ENCODE results near the gene TRPM5.

The TRPM5 gene

GRCh38 chr11:2406451-2406850 is 37.9 kb downstream of the TRPM5 start:
- no peak for DNase-seq (ENCODE audit: low read depth in 2 of 2)

GRCh38 chr11:2404735-2405196 is 39.5 kb downstream of the TRPM5 start:
- DNase-seq (ENCODE audit: low read depth in 2 of 2): no peak

GRCh38 chr11:2402890-2403645 is 41.2 kb downstream of the TRPM5 start:
- DNase-seq (ENCODE audit: low read depth in 2 of 2): no peak

- no peak for DNase-seq (ENCODE audit: low read depth in 2 of 2)
Measured at GRCh38 chr11:2402106-2402505, 42.2 kb downstream of the TRPM5 start.

GRCh38 chr11:2401436-2401984 is 42.8 kb downstream of the TRPM5 start:
- DNase-seq (ENCODE audit: low read depth in 2 of 2): no peak

- no peak for DNase-seq (ENCODE audit: low read depth in 2 of 2)
Measured at GRCh38 chr11:2400762-2401435, 43.4 kb downstream of the TRPM5 start.

- DNase-seq (ENCODE audit: low read depth in 2 of 2): peak; percentile 98 to 100
Measured at GRCh38 chr11:2400069-2400761, 44.1 kb downstream of the TRPM5 start, which contains the start of gene TSSC4. Gene TSSC4, plus strand, starts transcription at chr11:2400750. Its CDS starts 1,884 bp downstream, at chr11:2402634.

- no peak for DNase-seq (ENCODE audit: low read depth in 2 of 2)
Measured at GRCh38 chr11:2399488-2400068, 44.7 kb downstream of the TRPM5 start.

GRCh38 chr11:2398664-2399355 is 45.5 kb downstream of the TRPM5 start:
- no peak for DNase-seq (ENCODE audit: low read depth in 2 of 2)

- no peak for DNase-seq (ENCODE audit: low read depth in 2 of 2)
Measured at GRCh38 chr11:2397005-2397404, 47.3 kb downstream of the TRPM5 start.

GRCh38 chr11:2396471-2396870 is 47.8 kb downstream of the TRPM5 start:
- no peak for DNase-seq (ENCODE audit: low read depth in 2 of 2)

- DNase-seq (ENCODE audit: low read depth in 2 of 2): no peak
Measured at GRCh38 chr11:2395856-2396255, 48.5 kb downstream of the TRPM5 start.

- no peak for DNase-seq (ENCODE audit: low read depth in 2 of 2)
Measured at GRCh38 chr11:2395211-2395730, 49.0 kb downstream of the TRPM5 start.

- no peak for DNase-seq (ENCODE audit: low read depth in 2 of 2)
Measured at GRCh38 chr11:2394818-2395105, 49.6 kb downstream of the TRPM5 start.

Measured in activated CD8-positive, alpha-beta memory T cell treated with anti-CD3 and anti-CD28 coated beads for 4 hours (primary cell).